Measurements from ENCODE around the gene KCTD16. TPM values are rescaled to one million over a fixed set of nuclear protein-coding genes. Genes with fewer than 3 reads are reported as not detected.

The KCTD16 gene
- total and polyA plus RNA-seq, 2 donors from 2014 or later: 0.24 to 2.5 TPM

DNA sequence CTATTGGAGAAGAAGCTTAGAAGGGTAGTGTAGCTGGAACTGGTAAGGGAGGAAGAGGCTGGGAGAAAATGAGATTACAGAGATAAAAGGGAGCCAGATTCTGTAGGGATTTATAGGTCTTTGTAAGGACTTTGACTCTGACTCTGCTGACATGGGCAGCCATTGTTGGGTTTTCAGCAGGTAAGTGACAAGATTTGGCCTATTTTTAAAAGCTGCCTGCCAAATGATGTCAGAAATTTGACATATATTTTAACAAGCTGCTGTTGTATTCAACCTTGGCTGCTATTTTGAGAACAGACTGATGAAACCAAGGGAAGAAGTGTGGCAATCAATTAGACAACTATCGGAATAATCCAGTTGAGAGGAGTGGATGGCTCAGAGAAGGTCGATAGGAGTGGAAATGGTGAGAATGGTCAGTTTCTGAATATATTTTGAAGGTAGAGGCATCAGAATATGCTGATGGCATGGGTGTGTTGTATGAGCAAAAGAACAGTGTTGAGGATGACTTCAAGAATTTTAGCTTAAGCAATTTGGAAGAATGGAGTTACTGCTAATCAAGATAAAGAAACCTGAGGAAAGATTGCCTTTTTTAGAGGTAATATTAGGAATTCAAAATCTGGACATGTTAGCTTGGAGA, 56.8 kb downstream of the KCTD16 start:
- Histone ChIP-seq H3K4me3 (ENCODE audit: low read length in 3 of 3) (no peak overlapping the region), H3K27ac (ENCODE audit: low read depth in 2 of 2, low read length in 2 of 2) (no peak overlapping the region), H3K4me1 (ENCODE audit: control insufficient read depth in 2 of 3, insufficient read depth in 2 of 3, low read depth in 1 of 3, low read length in 3 of 3) (no peaks in the 10 kb centered on the region), H3K27me3 (ENCODE audit: control insufficient read depth, insufficient read depth, low read length) (no peaks in the 10 kb centered on the region), H3K9ac (ENCODE audit: low read length in 3 of 3) (no peak overlapping the region), H3K36me3 (ENCODE audit: control insufficient read depth in 2 of 3, insufficient read depth in 3 of 3, low read length in 3 of 3) (no peaks in the 10 kb centered on the region), H3K9me3 (ENCODE audit: control insufficient read depth in 2 of 3, insufficient read depth in 1 of 3, low read length in 3 of 3) (no peaks in the 10 kb centered on the region)
- no peak for FAIRE-seq
- TF ChIP-seq, protein P1, sequence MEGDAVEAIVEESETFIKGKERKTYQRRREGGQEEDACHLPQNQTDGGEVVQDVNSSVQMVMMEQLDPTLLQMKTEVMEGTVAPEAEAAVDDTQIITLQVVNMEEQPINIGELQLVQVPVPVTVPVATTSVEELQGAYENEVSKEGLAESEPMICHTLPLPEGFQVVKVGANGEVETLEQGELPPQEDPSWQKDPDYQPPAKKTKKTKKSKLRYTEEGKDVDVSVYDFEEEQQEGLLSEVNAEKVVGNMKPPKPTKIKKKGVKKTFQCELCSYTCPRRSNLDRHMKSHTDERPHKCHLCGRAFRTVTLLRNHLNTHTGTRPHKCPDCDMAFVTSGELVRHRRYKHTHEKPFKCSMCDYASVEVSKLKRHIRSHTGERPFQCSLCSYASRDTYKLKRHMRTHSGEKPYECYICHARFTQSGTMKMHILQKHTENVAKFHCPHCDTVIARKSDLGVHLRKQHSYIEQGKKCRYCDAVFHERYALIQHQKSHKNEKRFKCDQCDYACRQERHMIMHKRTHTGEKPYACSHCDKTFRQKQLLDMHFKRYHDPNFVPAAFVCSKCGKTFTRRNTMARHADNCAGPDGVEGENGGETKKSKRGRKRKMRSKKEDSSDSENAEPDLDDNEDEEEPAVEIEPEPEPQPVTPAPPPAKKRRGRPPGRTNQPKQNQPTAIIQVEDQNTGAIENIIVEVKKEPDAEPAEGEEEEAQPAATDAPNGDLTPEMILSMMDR (IDR thresholded peaks at IDR 0.05; ENCODE audit: borderline replicate concordance, extremely low read depth, insufficient read depth): no peak
- intact Hi-C loops (cut with DNase I): no loop called here
- no peak for DNase-seq

DNA sequence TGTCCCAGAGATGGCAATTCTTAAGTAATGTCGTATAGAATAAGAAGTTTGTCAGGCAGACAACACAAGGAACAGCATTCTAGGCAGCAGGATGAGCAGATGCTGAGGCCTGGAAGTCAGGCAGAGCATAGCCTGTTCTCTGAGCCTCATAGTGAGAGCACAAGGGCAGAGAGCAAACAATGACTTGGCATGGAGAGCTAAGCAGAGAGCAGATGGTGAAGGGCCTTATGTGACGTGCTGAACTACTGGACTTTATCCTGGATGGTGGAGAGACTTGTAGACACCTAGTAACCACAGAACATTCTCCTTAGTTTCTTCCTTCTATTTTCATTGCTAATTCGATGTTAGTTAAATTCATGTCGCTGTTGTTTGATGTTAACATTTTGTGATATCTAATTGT, 60.1 kb downstream of the KCTD16 start:
- Histone ChIP-seq H3K27me3 (ENCODE audit: control insufficient read depth, insufficient read depth, low read length) (no peaks in the 10 kb centered on the region), H3K4me1 (ENCODE audit: control insufficient read depth in 2 of 3, insufficient read depth in 2 of 3, low read depth in 1 of 3, low read length in 3 of 3) (no peaks in the 10 kb centered on the region), H3K9ac (ENCODE audit: low read length in 3 of 3) (no peak overlapping the region), H3K4me3 (ENCODE audit: low read length in 3 of 3) (no peak overlapping the region), H3K36me3 (ENCODE audit: control insufficient read depth in 2 of 3, insufficient read depth in 3 of 3, low read length in 3 of 3) (no peaks in the 10 kb centered on the region), H3K27ac (ENCODE audit: low read depth in 2 of 2, low read length in 2 of 2) (no peak overlapping the region), H3K9me3 (ENCODE audit: control insufficient read depth in 2 of 3, insufficient read depth in 1 of 3, low read length in 3 of 3) (no peaks in the 10 kb centered on the region)
- FAIRE-seq (no peak), DNase-seq (no peak)
- intact Hi-C loops (cut with DNase I): no loop called here
- TF ChIP-seq, protein P1 (IDR thresholded peaks at IDR 0.05; ENCODE audit: borderline replicate concordance, extremely low read depth, insufficient read depth): no peak

DNA sequence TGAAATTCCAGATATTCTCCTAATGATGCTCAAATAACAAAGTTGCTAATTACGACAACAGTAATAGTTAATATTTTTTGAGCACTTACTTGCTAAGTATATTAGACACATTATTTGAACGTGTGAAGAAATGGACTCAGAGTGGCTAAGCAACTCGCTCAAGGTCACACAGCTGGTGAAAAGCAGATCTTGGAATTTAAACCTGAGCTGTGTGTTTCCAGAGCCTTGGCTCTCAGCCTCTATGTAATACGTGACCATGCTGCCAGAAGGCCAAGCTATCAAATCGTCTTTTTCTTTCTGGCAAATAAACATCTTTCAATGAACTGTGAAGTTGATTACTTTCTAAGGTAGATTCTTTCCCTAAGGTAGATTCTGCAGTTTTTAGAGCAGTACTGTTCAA, 61.6 kb downstream of the KCTD16 start:
- DNase-seq (no peak), FAIRE-seq (no peak)
- no peaks in the 10 kb centered on the region for H3K4me1 ChIP-seq (ENCODE audit: control insufficient read depth in 2 of 3, insufficient read depth in 2 of 3, low read depth in 1 of 3, low read length in 3 of 3)
- no peaks in the 10 kb centered on the region for H3K9me3 ChIP-seq (ENCODE audit: control insufficient read depth in 2 of 3, insufficient read depth in 1 of 3, low read length in 3 of 3)
- H3K27ac ChIP-seq (ENCODE audit: low read depth in 2 of 2, low read length in 2 of 2): no peak overlapping the region
- no peak overlapping the region for H3K4me3 ChIP-seq (ENCODE audit: low read length in 3 of 3)
- H3K9ac ChIP-seq (ENCODE audit: low read length in 3 of 3): no peak overlapping the region
- H3K27me3 ChIP-seq (ENCODE audit: control insufficient read depth, insufficient read depth, low read length): no peaks in the 10 kb centered on the region
- intact Hi-C loops (cut with DNase I): no loop called here
- TF ChIP-seq, protein P1 (IDR thresholded peaks at IDR 0.05; ENCODE audit: borderline replicate concordance, extremely low read depth, insufficient read depth): no peak
- H3K36me3 ChIP-seq (ENCODE audit: control insufficient read depth in 2 of 3, insufficient read depth in 3 of 3, low read length in 3 of 3): no peaks in the 10 kb centered on the region

DNA sequence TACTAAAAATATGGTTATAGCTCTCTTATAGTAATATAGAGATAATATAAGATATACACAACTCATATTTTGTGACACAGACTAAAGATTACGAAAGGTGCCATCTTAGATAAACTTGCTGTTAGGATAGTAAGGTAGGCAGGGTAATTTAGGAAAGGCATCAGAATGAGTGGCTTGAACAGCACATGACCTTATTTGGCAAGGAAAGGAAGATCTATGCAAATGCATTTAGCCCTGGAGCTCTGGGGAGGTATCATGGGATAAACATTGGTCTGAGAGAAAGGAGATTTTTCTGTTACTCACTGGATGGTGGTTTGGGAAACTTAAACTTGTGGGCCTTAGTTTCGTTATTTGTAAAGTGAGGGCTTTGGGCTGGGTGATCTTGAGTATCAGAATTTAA, 65.8 kb downstream of the KCTD16 start:
- no peak overlapping the region for H3K9ac ChIP-seq (ENCODE audit: low read length in 3 of 3)
- no peak overlapping the region for H3K4me3 ChIP-seq (ENCODE audit: low read length in 3 of 3)
- H3K27me3 ChIP-seq (ENCODE audit: control insufficient read depth, insufficient read depth, low read length): no peaks in the 10 kb centered on the region
- TF ChIP-seq, protein P1 (IDR thresholded peaks at IDR 0.05; ENCODE audit: borderline replicate concordance, extremely low read depth, insufficient read depth): no peak
- H3K9me3 ChIP-seq (ENCODE audit: control insufficient read depth in 2 of 3, insufficient read depth in 1 of 3, low read length in 3 of 3): no peaks in the 10 kb centered on the region
- DNase-seq (no peak), FAIRE-seq (no peak)
- intact Hi-C loops (cut with DNase I): no loop called here
- H3K4me1 ChIP-seq (ENCODE audit: control insufficient read depth in 2 of 3, insufficient read depth in 2 of 3, low read depth in 1 of 3, low read length in 3 of 3): no peaks in the 10 kb centered on the region
- no peak overlapping the region for H3K27ac ChIP-seq (ENCODE audit: low read depth in 2 of 2, low read length in 2 of 2)
- H3K36me3 ChIP-seq (ENCODE audit: control insufficient read depth in 2 of 3, insufficient read depth in 3 of 3, low read length in 3 of 3): no peaks in the 10 kb centered on the region
